CD14-positive monocyte (primary cell): ENCODE measurements around the gene PHF12. TPM values are rescaled to one million over a fixed set of nuclear protein-coding genes. Genes with fewer than 3 reads are reported as not detected.

Experiments
- DNase-seq, 3 donors: peaks; one replicate each; pipeline ENCODE4 v3.0.0-alpha.2; 2011 to 2022
- H2AFZ ChIP-seq: 2 replicates; pipeline ENCODE4 v1.6.0; 2012; ENCODE audit warnings: mild to moderate bottlenecking, low read depth, low read length, inconsistent platforms; ENCODE audit not compliant: insufficient read depth, poor library complexity, severe bottlenecking
- H3K27ac ChIP-seq, 2 donors: 1 replicate in 1 of 2; 2 replicates in 1 of 2; pipeline ENCODE4 v1.5.1; 2012 to 2013; ENCODE audit warnings: low read length in 2 of 2, control low read depth in 1 of 2, inconsistent platforms in 1 of 2, low read depth in 1 of 2, mild to moderate bottlenecking in 1 of 2
- H3K27me3 ChIP-seq, 2 donors: one replicate each; pipeline versions ENCODE4 v1.6.0 to v1.6.1; 2011 to 2013; ENCODE audit warnings: low read length in 2 of 2; ENCODE audit not compliant: control insufficient read depth in 2 of 2, insufficient read depth in 2 of 2
- H3K36me3 ChIP-seq, 2 donors: replicated peaks in 1 of 2; 1 replicate in 1 of 2; 2 replicates in 1 of 2; pipeline versions ENCODE4 v1.5.1 to v1.6.1; 2012 to 2013; ENCODE audit warnings: low read length in 2 of 2, control low read depth in 1 of 2, inconsistent platforms in 1 of 2, mild to moderate bottlenecking in 1 of 2; ENCODE audit not compliant: insufficient read depth in 2 of 2, control insufficient read depth in 1 of 2
- H3K4me1 ChIP-seq, 2 donors: 1 replicate in 1 of 2; 2 replicates in 1 of 2; pipeline versions ENCODE4 v1.5.1 to v1.6.1; 2012 to 2013; ENCODE audit warnings: low read length in 2 of 2, control low read depth in 1 of 2, inconsistent platforms in 1 of 2, mild to moderate bottlenecking in 1 of 2, moderate library complexity in 1 of 2; ENCODE audit not compliant: insufficient read depth in 2 of 2, control insufficient read depth in 1 of 2
- H3K4me2 ChIP-seq: replicated peaks from 2 replicates; pipeline ENCODE3; 2012; ENCODE audit warnings: low read length, moderate library complexity, mild to moderate bottlenecking; ENCODE audit not compliant: poor library complexity, severe bottlenecking; ENCODE audit errors: extremely low read depth
- H3K4me3 ChIP-seq, 3 experiments: fragments of 200-600 bp in 1 of 3; sonication (generic) in 1 of 3; replicated peaks in 1 of 3; 1 replicate in 2 of 3; 2 replicates in 1 of 3; pipeline ENCODE4 v1.5.1; 2011 to 2013; ENCODE audit warnings: low read length in 3 of 3, mild to moderate bottlenecking in 3 of 3, control low read depth in 2 of 3, low read depth in 2 of 3, inconsistent platforms in 1 of 3, moderate library complexity in 1 of 3
- H3K79me2 ChIP-seq: 2 replicates; pipeline ENCODE4 v1.6.0; 2012; ENCODE audit warnings: mild to moderate bottlenecking, control low read depth, inconsistent platforms, low read length, moderate library complexity; ENCODE audit not compliant: insufficient read depth
- H3K9ac ChIP-seq: 2 replicates; pipeline ENCODE4 v1.6.0; 2017; ENCODE audit warnings: low read length, mild to moderate bottlenecking; ENCODE audit not compliant: insufficient read depth, poor library complexity, severe bottlenecking
- H3K9me3 ChIP-seq, 2 donors: replicated peaks in 1 of 2; 1 replicate in 1 of 2; 2 replicates in 1 of 2; pipeline versions ENCODE4 v1.5.1 to v1.6.1; 2012 to 2013; ENCODE audit warnings: low read length in 2 of 2, control low read depth in 1 of 2; ENCODE audit not compliant: control insufficient read depth in 1 of 2, insufficient read depth in 1 of 2
- H4K20me1 ChIP-seq: 2 replicates; pipeline ENCODE4 v1.6.0; 2012; ENCODE audit warnings: mild to moderate bottlenecking, low read length, control low read depth, moderate library complexity; ENCODE audit not compliant: insufficient read depth
- H3K27ac Mint-ChIP-seq, 7 donors: one replicate each; pipeline ENCODE4 v1.8.0; 2020; ENCODE audit warnings: mild to moderate bottlenecking in 7 of 7, mixed read lengths in 7 of 7, moderate library complexity in 6 of 7, inconsistent platforms in 2 of 7
- H3K27me3 Mint-ChIP-seq, 3 donors: one replicate each; pipeline ENCODE4 v1.8.0; 2021 to 2022; ENCODE audit warnings: low read depth in 3 of 3, mild to moderate bottlenecking in 3 of 3, mixed read lengths in 3 of 3, moderate library complexity in 3 of 3, inconsistent platforms in 1 of 3
- H3K36me3 Mint-ChIP-seq, 2 donors: one replicate each; pipeline ENCODE4 v1.8.0; 2020; ENCODE audit warnings: mixed read lengths in 2 of 2, inconsistent platforms in 1 of 2, mild to moderate bottlenecking in 1 of 2
- H3K4me1 Mint-ChIP-seq: one replicate; pipeline ENCODE4 v1.8.0; 2020; ENCODE audit warnings: mild to moderate bottlenecking, mixed read lengths
- H3K4me3 Mint-ChIP-seq, 2 donors: one replicate each; pipeline ENCODE4 v1.8.0; 2020; ENCODE audit warnings: mild to moderate bottlenecking in 2 of 2, mixed read lengths in 2 of 2, moderate library complexity in 1 of 2
- H3K9me3 Mint-ChIP-seq, 7 donors: one replicate each; pipeline ENCODE4 v1.8.0; 2020 to 2022; ENCODE audit warnings: mixed read lengths in 7 of 7, mild to moderate bottlenecking in 6 of 7, moderate library complexity in 6 of 7, inconsistent platforms in 2 of 7
- CTCF ChIP-seq: fragments of 200-600 bp; IDR thresholded peaks from one replicate; pipeline ENCODE4 v1.8.0; 2022; ENCODE audit warnings: antibody characterized with exemption, mild to moderate bottlenecking
- WGBS: methylation state at CpG from one replicate; pipeline ENCODE4 v1.1.5; 2013; ENCODE audit warnings: missing lambda C conversion rate; ENCODE audit not compliant: insufficient coverage; 5-methylcytosine and 5-hydroxymethylcytosine counted together
- intact Hi-C, 2 donors: fragments of 100-400 bp; cut with micrococcal nuclease; formaldehyde crosslinking; loops; one replicate each; pipeline versions ENCODE4 v1.15.0 to v1.15.1; 2023
- polyA plus RNA-seq, 3 donors: library from polyadenylated mRNA; depleted of rRNA in 1 of 3; unstranded in 2 of 3; stranded (reverse) in 1 of 3; fragments of 300-500 nt in 2 of 3; fragments of >200 nt in 1 of 3; fragmentation: Illumina TruSeq in 2 of 3; gene quantifications; 1 replicate in 2 of 3; 2 replicates in 1 of 3; pipeline ENCODE4 v1.2.3, GENCODE V29; 2012 to 2021

PHF12 gene
- polyA plus RNA-seq, 3 donors: 1.4 to 62.5 (median 2.5) TPM

GRCh38 chr17:28929787-28930186 is 21.5 kb downstream of the PHF12 start:
- no peak overlapping the region for H3K4me3 ChIP-seq
- H2AFZ ChIP-seq: no peak overlapping the region
- Mint-ChIP-seq H3K9me3 (peaks cover 0 to 4% (median 0%) of the 10 kb centered on the region in 7 donors), H3K4me3 (no peak overlapping the region), H3K36me3 (peaks cover 34 to 52% of the 10 kb centered on the region in 2 donors), H3K4me1 (peaks cover 41% of the 10 kb centered on the region), H3K27ac (peak overlapping the region in 5 of 7 donors; percentile 14 to 86 (median 51)), H3K27me3 (no peaks in the 10 kb centered on the region)
- peaks cover 91% of the 10 kb centered on the region for H3K79me2 ChIP-seq
- intact Hi-C loops: no loop called here
- no peaks in the 10 kb centered on the region for H3K27me3 ChIP-seq
- no peak overlapping the region for H3K9ac ChIP-seq
- H3K9me3 ChIP-seq: no peaks in the 10 kb centered on the region
- no peak overlapping the region for H3K4me2 ChIP-seq
- no peak for TF ChIP-seq CTCF
- peaks cover 2 to 39% of the 10 kb centered on the region in 2 donors for H3K36me3 ChIP-seq
- peak overlapping the region in 1 of 2 donors; percentile 52 for H3K27ac ChIP-seq
- H4K20me1 ChIP-seq: peaks cover 46% of the 10 kb centered on the region
- WGBS: 100% methylated on average over 2 of the region's 2 CpGs
- peaks cover 33 to 37% of the 10 kb centered on the region in 2 donors for H3K4me1 ChIP-seq
- no peak for DNase-seq

- DNase-seq: peak; percentile 52 to 86 (median 59)
- H3K27me3 ChIP-seq: no peaks in the 10 kb centered on the region
- H3K9me3 ChIP-seq: no peaks in the 10 kb centered on the region
- peaks cover 90% of the 10 kb centered on the region for H3K79me2 ChIP-seq
- intact Hi-C loops: no loop called here
- WGBS: 100% methylated on average over 1 of the region's 2 CpGs
- H3K27me3 Mint-ChIP-seq: no peaks in the 10 kb centered on the region
- no peak overlapping the region for H3K4me2 ChIP-seq
- no peak overlapping the region for H3K4me3 ChIP-seq
- H3K36me3 Mint-ChIP-seq: peaks cover 44 to 57% of the 10 kb centered on the region in 2 donors
- H3K9ac ChIP-seq: no peak overlapping the region
- no peak for TF ChIP-seq CTCF
- peak overlapping the region in 1 of 2 donors; percentile 95 for H3K27ac ChIP-seq
- peaks cover 28% of the 10 kb centered on the region for H4K20me1 ChIP-seq
- no peak overlapping the region for H3K4me3 Mint-ChIP-seq
- H3K4me1 ChIP-seq: peaks cover 38 to 50% of the 10 kb centered on the region in 2 donors
- peaks cover 54% of the 10 kb centered on the region for H3K4me1 Mint-ChIP-seq
- peaks cover 13 to 38% of the 10 kb centered on the region in 2 donors for H3K36me3 ChIP-seq
- H3K9me3 Mint-ChIP-seq: peaks cover 0 to 4% (median 0%) of the 10 kb centered on the region in 7 donors
- H3K27ac Mint-ChIP-seq: peak overlapping the region; percentile 33 to 99 (median 98)
- no peak overlapping the region for H2AFZ ChIP-seq
Measured at GRCh38 chr17:28928061-28928460, 23.3 kb downstream of the PHF12 start.
